ENCODE data around the gene MYO7B.

The MYO7B gene

GRCh38 chr2:127604986-127605385 is 69.5 kb downstream of the MYO7B start:
- in situ Hi-C loops (cut with HindIII; ENCODE audit: low pct_ligation_motif_present, low sequenced_read_pairs), result no loop called here
- no peaks in the 10 kb centered on the region for H3K36me3 ChIP-seq (replicated peaks)
- H3K27ac ChIP-seq, result no peak overlapping the region
- TF ChIP-seq CTCF (IDR thresholded peaks at IDR 0.05; ENCODE audit: low read depth, low read length, missing control alignments), result no peak
- DNase-seq, result no peak
- no peak overlapping the region for H3K4me3 ChIP-seq (ENCODE audit: low read depth, low read length)
- H3K27me3 ChIP-seq (replicated peaks), result no peaks in the 10 kb centered on the region

GRCh38 chr2:127605691-127606263 is 70.3 kb downstream of the MYO7B start:
- Histone ChIP-seq H3K27me3 (replicated peaks) (no peaks in the 10 kb centered on the region), H3K4me3 (ENCODE audit: low read depth, low read length) (no peak overlapping the region), H3K27ac (no peak overlapping the region), H3K36me3 (replicated peaks) (no peaks in the 10 kb centered on the region)
- in situ Hi-C loops (cut with HindIII; ENCODE audit: low pct_ligation_motif_present, low sequenced_read_pairs), result no loop called here
- no peak for TF ChIP-seq CTCF (IDR thresholded peaks at IDR 0.05; ENCODE audit: low read depth, low read length, missing control alignments)
- no peak for DNase-seq

- in situ Hi-C loops (cut with HindIII; ENCODE audit: low pct_ligation_motif_present, low sequenced_read_pairs), result no loop called here
- Histone ChIP-seq H3K27ac (no peak overlapping the region), H3K36me3 (replicated peaks) (no peaks in the 10 kb centered on the region), H3K27me3 (replicated peaks) (no peaks in the 10 kb centered on the region), H3K4me3 (ENCODE audit: low read depth, low read length) (no peak overlapping the region)
- no peak for TF ChIP-seq CTCF (IDR thresholded peaks at IDR 0.05; ENCODE audit: low read depth, low read length, missing control alignments)
- no peak for DNase-seq
Observed at GRCh38 chr2:127606625-127607398, 71.3 kb downstream of the MYO7B start.

GRCh38 chr2:127607399-127607908 is 72.0 kb downstream of the MYO7B start:
- TF ChIP-seq CTCF (IDR thresholded peaks at IDR 0.05; ENCODE audit: low read depth, low read length, missing control alignments), result no peak
- H3K4me3 ChIP-seq (ENCODE audit: low read depth, low read length), result no peak overlapping the region
- DNase-seq, result no peak
- H3K27me3 ChIP-seq (replicated peaks), result no peaks in the 10 kb centered on the region
- H3K27ac ChIP-seq, result no peak overlapping the region
- no peaks in the 10 kb centered on the region for H3K36me3 ChIP-seq (replicated peaks)
- in situ Hi-C loops (cut with HindIII; ENCODE audit: low pct_ligation_motif_present, low sequenced_read_pairs), result no loop called here

- no peak for TF ChIP-seq CTCF (IDR thresholded peaks at IDR 0.05; ENCODE audit: low read depth, low read length, missing control alignments)
- H3K36me3 ChIP-seq (replicated peaks), result no peaks in the 10 kb centered on the region
- no peak overlapping the region for H3K4me3 ChIP-seq (ENCODE audit: low read depth, low read length)
- no peak overlapping the region for H3K27ac ChIP-seq
- DNase-seq, result no peak
- in situ Hi-C loops (cut with HindIII; ENCODE audit: low pct_ligation_motif_present, low sequenced_read_pairs), result no loop called here
- no peaks in the 10 kb centered on the region for H3K27me3 ChIP-seq (replicated peaks)
Observed at GRCh38 chr2:127608061-127609030, 72.9 kb downstream of the MYO7B start.

All from brain microvascular endothelial cell (primary cell).